Dedifferentiated amniotic fluid mesenchymal stem cell (primary cell): ENCODE results near the gene COMMD1.
"Not testable (repeated sequence)": the region's sequence is repeated elsewhere in the genome, so short reads cannot be mapped to it uniquely, and the experiment has no call there.

Experiments
- DNase-seq: peaks from one replicate; pipeline ENCODE4 v3.0.0-alpha.2; 2016; ENCODE audit errors: extremely low spot score

The COMMD1 gene

DNA sequence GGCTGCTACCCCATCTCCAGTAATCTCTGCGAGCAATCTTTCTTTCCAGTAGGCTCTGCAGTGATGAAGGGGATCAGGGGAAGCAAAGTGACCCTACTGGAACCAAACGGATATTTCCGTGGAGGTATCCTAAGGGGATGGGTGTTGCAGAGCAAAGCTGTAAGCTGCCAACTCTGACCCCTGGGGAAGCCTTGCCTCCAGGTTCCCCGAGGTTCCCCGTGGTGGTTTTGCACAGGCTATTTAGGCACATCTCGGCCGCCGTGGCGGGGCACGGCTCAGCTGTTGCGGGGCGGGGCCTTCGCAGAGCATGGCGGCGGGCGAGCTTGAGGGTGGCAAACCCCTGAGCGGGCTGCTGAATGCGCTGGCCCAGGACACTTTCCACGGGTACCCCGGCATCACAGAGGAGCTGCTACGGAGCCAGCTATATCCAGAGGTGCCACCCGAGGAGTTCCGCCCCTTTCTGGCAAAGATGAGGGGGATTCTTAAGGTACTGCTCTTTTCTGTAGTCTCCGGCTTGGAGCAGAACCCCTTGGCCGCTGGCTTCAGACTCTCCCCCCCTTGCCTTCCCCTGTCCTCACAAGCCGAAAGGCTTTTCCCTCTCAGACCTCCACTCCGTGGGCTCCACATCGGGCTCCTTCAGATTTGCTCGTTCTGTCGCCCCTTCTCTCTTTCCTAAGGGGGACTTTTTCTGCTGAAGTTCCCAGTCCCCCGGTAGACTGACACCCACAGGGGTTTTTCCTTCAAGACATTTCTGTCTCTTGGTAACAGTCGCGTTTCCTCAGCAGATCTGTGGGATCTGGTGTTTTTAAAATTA lies at the start of gene COMMD1:
TSS of gene COMMD1 (plus strand) at position 303 of the 814 bp plus-strand sequence. CDS start at position 308, 5 bp downstream.
- peak; percentile 61 for DNase-seq

DNA sequence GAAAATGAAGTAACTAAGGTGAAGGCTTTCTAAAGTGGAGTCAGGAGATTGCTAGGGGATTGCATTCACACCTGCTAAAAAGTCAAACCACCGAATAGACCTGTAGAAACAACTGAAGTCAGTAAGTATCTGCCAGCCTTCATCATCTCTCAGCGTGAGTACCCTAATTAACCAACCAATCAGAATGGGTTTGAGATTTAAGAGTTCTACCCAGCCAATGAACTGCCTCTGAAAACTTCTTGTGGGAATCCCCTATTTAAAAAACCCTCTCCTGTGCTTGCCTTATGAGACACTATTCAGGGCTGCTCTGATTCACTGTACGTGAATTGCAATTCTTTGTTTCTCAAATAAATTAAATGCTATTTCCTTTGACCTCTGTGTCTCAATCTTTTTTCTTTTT lies 48.2 kb upstream of the COMMD1 start:
- no peak for DNase-seq

DNA sequence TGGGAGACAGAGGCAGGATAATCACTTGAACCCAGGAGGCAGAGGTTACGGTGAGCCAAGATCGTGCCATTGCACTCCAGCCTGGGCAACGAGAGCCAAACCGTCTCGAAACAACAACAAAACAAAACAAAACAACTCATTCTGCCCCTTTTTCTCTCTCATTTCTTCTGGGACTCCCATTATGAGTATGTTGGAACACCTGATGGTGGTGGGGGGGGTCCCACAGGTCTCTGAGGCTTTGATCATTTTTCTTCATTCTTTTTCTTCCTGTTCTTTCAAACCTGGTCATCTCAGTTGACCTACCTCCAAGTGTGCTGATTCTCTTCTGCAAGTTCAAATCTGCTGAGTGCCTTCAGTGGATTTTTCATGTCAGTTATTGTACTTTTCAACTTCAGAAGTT lies 43.4 kb upstream of the COMMD1 start:
- no peak for DNase-seq

DNA sequence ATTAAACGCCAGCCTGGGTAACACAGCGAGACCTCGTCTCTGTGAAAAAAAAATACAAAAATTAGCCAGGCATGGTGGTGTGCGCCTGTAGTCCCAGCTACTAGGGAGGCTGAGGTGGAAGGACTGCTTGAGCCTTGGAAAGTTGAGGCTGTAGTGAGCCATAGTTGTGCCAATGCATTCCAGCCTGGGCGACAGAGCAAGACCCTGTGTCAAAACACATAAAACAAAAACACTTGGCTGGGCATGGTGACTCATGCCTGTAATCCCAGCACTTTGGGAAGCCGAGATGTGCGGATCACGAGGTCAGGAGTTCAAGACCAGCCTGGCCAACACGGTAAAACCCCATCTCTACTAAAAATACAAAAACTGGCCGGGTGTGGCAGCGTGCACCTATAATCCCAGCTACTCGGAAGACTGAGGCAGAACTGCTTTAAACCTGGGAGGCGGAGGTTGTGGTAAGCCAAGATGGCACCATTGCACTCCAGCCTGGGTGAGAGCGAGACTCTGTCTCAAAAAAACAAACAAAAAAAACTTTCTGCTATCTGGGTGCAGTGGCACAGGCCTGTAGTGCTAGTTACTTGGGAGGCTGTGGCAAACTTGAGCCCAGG lies 38.9 kb upstream of the COMMD1 start:
- DNase-seq = not testable (repeated sequence)

DNA sequence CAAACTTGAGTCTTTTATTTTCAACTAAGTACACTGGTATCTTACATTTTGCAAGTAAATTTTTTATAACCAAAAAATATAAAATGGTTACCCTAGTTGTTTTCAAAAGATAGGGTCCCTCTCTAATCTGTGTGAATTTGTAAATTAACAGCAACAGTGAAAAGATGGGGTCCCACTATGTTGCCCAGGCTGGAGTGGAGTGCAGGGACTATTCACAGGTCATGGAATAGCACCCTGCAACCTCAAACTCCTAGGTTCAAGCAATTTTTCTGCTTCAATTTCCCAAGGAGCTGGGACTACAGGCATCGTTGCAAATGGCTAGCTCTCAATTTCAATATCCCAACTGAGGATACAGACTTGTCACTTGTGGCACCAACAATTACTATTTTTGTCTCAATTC lies 29.1 kb upstream of the COMMD1 start:
- DNase-seq = no peak

DNA sequence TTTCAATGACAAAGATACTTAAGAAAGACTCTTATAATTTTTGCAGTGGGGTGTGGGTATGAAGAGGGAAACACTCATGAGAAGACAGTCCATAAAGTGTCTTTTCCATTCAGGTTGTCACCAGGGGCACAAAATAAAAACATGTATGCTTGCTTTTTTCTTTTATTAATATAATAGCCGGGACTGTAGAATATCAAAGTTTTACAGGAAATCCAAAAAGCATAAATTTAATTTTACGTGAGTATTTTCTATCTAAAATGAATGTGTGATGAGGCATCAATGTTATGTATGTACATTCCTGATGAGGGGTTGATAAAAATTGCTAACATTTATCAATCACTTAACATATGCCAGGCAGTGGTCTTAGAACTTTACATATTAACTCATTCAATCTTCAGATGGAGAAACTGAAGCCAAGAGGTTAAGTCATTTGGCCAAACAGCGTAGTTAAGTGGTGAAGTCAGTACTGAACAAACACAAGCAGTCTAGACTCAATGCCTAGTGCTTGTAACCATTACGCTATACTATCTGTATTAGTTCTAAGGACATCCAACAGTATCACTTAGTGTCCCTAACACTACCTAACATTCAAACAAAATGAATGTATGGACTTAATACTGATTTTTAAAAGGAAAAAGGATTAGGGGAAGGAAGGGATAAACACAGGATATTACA lies 27.8 kb upstream of the COMMD1 start:
- DNase-seq = no peak

DNA sequence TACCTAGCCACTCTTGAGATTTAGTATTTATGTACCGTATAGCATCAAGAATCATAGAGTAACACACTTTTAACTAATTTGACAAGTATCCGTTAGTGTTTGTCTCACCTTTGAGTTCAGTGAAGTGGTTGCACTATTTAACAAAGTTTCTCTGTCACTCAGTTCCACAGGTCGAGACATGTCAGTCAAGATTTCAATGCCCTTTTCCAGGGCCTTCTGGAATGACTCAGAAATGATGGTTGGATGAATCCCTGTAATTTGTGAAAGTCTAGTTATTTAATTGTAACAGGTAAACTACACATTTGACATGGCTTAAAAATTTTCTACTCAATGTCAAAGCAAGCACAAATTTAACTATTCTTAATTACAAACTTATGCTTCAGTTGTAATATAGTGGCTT lies 26.7 kb upstream of the COMMD1 start:
- DNase-seq = no peak

DNA sequence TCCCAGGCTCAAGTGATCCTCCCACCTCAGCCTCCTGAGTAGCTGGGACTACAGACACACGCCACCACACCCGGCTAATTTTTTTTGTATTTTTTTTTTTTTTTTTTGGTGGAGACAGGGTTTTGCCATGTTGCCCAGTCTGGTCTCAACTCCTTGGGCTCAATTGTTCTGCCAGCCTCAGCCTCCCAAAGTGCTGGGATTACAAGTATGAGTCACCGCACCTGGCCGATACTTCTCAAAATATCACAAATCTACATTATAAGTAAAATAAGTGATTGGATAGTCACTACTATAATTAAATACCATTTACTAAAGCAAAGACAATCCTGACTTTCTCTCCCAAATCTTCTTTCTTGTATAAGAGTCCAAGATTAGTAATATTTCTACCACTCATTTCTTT lies 26.1 kb upstream of the COMMD1 start:
- DNase-seq = not testable (repeated sequence)

DNA sequence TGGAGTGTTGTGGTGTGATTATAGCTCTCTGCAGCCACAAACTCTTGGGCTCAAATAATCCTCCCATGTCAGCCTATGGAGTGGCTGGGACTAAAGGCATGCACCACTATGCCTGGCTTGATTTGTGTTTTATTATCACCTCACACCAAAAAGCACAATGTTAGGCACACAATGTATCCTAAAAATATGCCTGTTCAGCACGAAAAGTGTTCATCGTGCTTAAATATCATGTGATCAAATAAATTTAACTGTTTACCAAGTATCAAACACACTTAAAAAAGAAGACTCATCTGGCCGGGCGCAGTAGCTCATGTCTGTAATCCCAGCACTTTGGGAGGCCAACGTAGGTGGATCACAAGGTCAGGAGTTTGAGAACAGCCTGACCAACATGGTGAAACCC lies 22.6 kb upstream of the COMMD1 start:
- no peak for DNase-seq

DNA sequence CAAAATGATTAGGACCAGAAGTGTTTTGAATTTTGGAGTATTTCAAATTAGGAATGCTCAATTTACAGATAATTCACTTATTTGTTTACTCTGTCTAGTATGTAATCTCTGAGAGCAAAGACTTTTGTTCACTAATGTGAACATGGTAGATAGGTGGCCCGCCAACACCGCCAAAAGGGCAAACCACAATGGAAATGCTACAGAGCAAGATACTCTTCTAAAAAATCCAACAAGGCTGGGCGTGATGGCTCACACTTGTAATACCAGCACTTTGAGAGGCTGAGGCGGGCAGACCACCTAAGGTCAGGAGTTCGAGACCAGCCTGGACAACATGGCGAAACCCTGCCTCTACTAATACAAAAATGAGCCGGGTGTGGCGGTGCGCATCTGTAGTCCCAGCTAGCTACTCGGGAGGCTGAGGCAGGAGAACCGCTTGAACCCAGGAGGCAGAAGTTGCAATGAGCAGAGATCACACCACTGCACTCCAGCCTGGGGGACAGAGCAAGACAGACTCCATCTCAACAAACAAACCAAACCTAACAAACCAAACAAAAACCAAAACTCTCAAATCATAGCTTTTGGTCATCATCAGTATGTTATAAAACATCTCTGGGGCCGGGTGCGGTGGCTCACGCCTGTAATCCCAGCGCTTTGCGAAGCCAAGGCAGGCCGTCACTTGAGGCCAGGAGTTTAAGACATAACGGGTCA lies 19.4 kb upstream of the COMMD1 start:
- no peak for DNase-seq

DNA sequence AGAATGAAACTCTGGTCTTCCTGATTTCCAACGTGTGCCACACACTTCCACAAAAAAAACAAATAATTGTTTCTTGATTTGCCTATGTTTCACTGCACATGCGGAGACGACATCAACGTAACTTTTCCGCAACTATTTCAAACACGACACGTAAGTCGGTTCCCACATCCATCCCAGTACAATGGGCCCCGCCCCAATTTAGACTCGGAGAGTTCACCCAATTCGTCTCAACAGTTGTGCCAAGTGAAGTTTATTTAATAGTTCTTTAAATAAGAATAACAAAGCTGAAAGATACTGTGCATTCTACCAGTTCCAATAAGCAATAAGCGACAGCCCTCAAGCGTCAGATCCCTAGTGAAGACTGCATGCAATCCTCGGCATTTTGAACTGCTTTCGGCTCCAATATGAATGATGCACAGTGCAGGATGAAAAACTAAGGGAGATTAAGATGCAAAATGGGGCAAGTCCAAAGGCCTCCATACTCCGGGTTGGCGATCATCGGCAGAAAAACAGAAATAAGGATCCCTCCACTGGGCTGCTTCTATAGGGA lies 17.7 kb upstream of the COMMD1 start:
- DNase-seq = peak; percentile 56

DNA sequence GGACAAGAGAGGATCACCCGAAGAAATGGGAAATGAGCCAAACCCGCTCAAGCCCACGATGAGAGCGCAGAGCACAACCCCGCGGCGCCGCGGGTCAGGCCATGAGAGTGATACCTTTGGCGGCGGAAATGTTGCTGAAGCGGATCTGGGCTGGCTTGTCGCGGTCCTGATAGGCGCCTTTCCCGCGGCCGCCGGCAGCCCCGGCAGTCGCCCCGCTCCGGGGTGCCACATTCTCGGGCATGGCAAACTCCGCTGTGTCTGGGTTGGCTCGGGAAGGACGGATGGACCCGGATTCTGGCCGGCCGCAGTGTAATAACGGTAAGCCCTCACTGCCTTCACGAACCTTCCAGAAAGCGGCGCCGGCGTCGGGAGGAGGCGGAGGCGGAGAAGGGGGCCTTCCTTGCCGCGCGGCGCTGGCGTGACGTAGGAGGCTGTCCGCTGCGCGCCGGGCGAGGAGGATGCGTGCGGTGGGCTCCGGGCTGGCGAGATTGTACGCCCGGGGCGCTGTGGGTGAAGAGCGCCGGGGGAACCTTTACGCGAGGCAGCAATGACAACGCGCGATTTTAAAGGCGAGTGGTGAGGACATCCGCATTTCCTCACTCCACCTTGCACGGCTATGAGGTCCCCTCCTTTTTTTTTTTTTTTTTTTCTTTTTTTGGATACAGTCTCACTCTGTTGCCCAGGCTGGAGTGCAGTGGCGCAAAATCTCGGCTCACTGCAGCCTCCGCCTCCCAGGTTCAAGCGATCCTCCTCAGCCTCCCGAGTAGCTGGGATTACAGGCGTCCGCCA lies 17.0 kb upstream of the COMMD1 start, which contains the start of gene CCT4:
TSS of gene CCT4 (minus strand) at position 390 of the 789 bp plus-strand sequence. CDS start at position 241, 149 bp downstream.
- peak; percentile 67 for DNase-seq

DNA sequence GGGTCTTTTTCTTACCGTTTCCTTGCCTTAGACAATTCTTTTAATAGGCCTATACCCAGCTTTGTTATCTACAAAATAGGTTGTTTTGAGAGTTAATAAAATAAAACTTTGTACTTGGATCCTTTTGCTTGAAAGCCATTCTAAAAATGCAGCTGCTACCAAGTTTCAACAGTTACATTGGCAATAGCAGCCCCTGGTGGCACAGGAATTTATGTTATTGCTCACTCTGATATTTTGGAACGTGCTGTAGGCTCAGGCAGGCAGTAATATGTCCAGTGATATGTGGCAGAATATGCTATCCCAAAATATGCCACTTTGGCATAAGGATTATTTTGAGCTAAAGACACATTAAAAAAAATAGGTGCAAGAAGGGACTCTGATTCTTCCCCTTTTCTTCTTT lies 6.7 kb upstream of the COMMD1 start:
- DNase-seq = no peak

DNA sequence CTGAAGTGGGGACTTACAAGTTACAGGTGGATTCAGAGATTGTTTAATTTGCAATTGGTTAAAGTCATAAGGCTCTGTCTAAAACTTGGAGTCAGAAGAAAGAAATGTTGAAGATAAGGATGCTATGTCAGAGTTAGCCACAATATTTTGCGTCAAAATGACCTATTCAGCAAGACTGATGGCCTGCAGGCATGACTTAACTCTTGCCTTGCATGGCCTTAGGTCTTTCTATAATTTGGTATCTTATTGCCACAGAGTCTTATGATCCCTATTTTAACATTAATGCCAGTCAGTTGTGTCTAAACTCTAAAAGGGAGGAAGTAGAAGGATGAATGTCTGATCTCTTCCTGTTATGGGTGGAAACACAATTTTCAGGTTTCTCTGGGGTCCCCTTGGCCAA lies 5.2 kb upstream of the COMMD1 start:
- no peak for DNase-seq

DNA sequence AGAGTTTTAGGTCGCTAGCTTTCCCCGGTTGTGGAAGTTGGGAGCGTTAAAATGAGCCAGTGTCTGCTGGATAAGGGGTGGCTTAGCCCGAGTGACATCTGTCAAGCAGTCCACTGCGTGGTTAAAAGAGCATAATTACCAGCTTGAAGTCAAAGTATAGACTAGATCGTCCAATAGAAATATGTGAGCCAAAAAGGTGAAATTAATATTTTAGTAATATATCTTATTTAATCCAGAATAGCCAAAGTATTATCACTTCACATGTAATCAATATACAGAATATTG lies 654 bp downstream of the COMMD1 start:
- DNase-seq = no peak

DNA sequence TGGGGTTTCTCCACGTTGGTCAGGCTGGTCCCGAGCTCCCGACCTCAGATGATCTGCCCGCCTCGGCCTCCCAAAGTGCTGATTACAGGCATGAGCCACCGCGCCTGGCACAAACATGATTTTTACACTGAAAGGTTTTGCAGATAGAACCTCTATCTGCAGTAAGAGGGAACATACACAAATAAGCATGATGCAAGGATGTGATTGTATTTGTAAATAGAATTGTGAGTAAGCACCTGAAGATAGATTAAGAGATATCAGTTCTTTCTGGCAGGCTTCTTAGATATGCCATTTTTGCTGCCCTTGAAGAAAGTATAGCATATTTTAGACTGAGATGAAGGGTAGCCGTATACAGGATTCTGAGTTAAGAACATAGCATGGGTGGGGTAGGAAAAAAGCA lies 3.6 kb downstream of the COMMD1 start:
- DNase-seq = no peak

DNA sequence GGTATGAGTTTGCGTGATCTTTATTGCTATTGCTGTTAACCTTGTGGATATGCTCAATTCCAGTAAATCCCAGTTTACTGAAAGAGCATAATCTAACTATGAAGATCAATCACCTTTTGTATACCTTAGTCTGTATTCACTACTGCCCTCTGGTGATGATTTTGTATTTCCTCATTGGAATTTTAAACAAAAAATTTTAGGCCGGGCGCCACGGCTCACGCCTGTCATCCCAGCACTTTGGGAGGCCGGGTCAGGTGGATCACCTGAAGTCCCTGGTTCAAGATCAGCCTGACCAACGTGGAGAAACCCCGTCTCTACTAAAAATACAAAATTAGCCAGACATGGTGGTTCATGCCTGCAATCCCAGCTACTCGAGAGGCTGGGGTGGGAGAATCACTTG lies 5.1 kb downstream of the COMMD1 start:
- DNase-seq = no peak

DNA sequence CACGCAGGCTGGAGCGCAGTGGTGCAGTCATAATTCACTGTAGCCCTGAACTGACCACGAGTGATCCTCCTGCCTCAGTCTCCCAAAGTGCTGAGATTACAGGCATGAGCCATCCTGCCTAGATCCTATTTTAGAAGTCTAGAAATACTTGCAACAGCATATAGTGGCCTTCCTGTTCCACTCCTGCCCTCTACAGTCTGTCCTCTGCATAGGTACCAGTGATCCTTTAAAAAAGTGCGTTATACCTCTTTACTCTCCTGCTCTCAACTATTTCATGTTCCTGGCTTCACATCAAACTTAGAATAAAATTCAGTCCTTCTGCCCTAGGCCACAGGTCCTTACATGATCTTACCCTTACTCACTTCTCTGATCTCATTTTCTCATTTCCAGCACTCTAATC lies 6.0 kb downstream of the COMMD1 start:
- no peak for DNase-seq

DNA sequence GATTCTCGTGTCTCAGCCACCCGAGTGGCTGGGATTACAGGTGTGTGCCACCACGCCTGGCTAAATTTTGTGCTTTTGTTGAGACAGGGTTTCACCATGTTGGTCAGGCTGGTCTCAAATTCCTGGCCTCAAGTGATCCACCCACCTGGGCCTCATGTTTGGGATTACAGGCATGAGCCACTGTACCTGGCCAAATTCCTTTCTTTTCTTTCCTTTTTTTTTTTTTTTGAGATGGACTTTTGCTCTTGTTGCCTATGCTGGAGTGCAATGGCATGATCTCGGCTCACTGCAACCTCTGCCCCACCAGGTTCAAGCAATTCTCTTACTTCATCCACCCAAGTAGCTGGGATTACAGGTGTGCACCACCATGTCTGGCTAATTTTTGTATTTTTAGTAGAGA lies 9.3 kb downstream of the COMMD1 start:
- DNase-seq = not testable (repeated sequence)

DNA sequence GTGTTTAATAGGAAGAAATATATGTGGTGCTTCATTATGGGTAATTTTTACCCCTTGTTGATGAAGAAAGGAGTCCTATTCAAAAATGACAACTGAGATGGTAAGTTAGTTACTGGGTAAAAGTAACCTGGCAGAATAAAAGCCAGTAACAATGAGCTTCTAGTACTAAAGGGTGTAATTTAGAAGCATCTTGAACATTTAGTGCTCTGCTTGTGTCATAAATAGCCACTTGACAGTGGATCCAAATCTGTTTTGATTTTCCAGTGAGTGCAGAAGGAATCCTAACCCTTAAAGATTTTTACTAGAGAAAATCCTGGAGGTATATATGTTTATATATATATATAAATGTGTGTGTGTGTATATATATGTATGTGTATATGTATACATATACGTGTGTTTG lies 15.1 kb downstream of the COMMD1 start:
- DNase-seq = no peak

DNA sequence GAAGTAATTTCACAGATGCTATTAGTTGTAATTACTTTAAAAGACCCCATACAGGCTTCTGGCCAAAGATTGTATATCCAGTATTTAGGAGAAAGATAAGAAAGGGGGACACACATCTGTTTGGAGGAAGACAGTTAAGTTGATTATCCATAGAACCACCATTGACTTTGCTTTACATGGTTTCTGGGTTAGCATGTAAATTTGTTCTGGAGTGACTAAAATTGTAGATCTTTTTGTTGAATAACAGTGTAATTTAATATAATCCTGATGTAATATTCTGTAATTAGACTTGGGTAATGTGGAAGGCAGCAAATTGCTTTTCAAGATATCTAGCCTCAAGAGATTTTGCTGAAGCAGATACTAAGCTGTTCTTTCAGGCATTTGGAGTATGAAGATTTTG lies 17.2 kb downstream of the COMMD1 start:
- DNase-seq = peak; percentile 51
